NAMALWA (cell line): ENCODE results near the gene ALPG.
"Not testable (repeated sequence)": the region's sequence is repeated elsewhere in the genome, so short reads cannot be mapped to it uniquely, and the experiment has no call there.

ENCODE experiments used
- DNase-seq: peaks from one replicate; pipeline ENCODE4 v3.0.0-alpha.2; 2015; ENCODE audit warnings: low spot score

ALPG gene

DNA sequence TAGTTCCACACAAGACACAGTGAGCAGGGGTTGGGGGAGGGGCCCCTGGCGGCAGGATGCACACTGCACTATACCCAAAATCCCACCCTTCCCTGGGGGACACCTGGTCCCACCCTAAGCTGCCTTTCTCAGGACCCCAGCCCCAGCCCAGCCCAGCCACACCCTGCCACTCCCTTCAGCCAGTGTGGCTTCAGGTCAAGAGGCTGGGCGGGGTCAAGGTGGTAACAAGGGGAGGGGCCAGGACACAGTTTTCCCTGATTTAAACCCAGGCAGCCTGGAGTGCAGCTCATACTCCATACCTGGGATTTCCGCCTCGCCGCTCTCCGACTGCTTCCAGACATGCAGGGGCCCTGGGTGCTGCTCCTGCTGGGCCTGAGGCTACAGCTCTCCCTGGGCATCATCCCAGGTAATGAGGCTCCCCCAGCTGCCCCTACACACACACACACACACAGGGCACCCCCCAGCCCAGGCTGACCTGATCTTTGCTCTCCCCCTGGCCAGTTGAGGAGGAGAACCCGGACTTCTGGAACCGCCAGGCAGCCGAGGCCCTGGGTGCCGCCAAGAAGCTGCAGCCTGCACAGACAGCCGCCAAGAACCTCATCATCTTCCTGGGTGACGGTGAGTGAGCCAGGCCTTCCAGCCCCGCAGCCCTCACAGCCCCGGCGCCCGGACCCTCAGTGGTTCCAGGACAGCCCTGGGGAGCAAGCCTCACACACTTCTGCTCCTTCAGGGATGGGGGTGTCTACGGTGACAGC is at the start of gene ALPG:
TSS of gene ALPG (plus strand) at position 289 of the 755 bp plus-strand sequence. CDS start at position 340, 51 bp downstream.
- DNase-seq = no peak

DNA sequence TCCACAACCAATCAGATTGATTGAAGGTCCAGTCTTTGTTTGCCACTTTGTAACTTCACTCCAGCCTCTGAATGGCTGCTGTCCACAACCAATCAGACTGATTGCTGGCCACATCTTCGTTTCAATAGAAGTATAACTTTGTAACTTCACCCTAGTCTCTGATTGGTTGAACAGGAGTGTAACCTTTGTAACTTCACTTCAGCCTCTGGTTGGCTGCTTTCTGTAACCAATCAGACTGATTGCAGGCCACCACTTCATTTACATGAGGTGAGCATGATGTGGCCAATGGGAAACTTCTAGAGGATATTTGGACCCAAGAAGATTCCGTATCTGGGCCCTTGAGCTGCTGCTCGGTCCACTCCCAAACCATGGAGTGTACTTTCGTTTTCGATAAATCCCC is 45.0 kb upstream of the ALPG start:
- DNase-seq = no peak

DNA sequence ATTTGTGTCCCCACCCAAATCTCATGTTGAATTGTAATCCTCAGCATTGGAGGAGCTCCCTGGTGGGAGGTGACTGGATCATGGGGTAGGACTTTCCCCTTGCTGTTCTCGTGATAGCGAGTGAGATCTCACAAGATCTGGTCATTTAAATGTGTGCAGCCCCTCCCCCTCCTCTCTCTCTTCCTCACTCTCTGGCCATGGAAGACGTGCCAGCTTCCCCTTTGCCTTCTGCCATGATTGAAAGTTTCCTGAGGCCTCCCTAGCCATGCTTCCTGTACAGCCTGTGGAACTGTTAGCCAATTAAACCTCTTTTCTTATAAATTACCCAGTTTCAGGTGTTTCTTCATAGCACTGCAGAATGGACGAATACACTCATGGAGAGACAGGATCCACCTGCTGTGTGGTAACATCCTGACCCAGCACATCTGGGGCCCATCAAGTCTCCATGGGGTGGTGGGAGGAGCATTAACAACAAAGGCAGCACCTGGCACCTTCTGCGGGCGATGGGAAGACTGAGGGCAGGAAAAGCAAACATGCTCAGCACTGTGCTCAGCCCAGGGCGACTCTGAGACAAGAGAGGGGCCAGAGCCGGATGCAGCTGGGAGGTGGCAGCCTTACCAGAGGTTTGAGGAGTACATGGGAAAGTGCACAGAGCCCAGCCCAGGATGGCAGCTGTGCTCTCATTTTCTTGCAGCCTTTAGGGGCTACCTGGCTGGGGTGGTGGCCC is 44.3 kb upstream of the ALPG start:
- DNase-seq = no peak

DNA sequence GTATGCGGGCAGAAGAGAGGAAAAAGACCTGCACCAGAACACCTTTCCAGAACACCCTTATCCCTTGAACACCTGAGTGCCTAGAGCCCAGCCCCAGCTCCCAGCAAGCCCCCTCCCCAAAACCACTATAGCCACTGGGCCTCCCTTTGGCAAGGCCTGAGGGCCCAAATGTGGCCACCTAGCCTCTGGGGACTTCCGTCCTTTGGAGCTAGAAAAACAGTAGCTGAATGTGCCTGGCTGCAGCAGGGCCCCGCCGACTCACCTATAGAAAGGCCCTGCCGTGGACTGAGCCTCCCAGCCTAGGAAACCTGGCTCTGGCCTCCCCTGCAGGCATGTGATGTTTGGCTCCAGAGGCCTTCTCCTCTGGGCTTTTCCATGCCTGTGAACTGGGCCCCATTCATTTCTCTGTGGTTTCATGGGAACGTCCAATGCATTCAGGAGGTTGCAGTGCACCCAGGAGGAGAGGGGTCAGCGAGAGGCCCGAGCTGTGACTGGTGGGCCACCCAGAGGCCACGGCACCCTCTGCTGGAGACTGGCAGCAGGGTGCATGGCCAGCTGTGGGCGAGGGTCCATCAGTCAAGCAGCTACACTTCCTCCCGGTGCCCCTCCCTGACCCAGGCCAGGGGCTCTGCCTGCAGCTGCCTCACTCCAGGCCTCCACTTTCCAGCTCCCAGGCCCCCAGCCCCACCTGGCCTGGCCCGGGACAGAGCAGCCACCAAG is 43.4 kb upstream of the ALPG start:
- DNase-seq = not testable (repeated sequence)

DNA sequence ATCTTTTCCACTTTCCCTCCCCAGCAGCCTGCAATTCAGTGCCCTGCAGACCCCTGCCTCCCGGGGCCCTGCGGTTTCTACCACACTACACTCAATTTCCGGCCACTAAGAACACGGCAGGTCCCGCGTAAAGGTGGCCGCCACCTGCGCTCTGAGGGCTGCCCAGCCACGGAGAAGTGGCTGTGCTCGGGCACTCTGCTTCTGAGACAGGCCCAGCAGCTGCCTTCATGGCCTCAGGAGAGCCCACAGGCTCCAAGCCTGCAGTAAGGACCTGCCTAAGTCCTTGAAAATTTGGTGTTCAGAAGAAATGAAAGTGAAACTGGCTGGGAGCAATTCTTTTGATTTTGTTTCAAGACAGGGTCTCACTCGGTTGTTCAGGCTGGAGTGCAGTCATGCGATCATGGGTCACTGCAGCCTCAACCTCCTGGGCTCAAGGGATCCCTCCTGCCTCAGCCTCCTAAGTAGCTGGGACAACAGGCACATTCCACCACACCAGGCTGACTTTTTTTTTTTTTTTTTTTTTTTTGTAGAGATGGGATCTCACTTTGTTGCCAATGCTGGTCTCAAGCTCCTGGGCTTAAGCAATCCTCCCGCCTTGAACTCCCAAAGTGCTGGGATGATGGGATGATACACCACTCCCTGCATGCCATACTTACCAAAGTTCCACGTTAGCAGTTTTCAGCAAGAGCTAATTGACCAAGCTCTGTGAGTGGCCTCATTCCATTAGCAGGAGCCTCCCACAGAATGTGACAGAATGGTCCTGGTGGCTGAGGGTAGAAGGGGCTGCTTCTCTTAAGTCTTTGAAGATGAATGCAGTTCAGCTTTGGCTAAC is 42.6 kb upstream of the ALPG start:
- peak; percentile 77 for DNase-seq

DNA sequence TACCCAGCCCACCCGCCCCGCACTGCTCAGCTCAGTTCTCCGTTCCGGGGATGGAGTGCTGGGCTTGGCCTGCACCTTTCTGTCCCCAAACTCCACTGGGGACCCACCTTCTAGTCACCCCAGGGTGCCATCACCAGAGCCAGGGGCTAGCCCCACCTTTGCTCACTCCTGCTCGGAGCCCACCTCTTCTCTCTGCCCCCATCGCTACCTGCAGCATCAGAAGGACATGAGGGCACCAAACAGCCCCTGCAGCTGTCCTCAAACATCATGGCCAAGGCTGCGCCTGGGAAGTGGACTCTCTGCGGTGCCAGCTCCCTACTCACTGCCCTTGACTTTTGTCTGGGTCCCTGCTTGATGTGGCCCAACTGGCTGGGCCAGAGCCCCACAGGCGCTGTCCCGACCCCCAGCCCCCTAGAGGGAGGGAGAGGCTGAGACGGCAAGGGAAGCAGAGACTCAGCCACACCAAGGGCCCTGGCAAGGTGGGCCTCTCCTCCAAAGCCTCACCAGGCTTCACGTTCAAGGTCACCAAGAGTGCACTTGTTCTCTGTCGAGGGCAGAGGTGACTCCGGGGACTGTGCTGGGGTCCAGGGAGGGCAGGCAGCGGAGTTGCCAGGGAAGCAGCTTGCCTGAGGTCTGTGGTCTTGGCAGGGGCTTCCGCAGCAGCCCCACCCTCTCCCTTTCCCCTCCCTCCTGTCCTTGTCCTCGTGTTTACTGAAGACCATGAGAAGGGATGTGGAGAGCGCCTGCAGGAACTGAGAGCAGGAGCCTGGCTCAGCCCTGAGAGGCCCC is 41.6 kb upstream of the ALPG start:
- not testable (repeated sequence) for DNase-seq

DNA sequence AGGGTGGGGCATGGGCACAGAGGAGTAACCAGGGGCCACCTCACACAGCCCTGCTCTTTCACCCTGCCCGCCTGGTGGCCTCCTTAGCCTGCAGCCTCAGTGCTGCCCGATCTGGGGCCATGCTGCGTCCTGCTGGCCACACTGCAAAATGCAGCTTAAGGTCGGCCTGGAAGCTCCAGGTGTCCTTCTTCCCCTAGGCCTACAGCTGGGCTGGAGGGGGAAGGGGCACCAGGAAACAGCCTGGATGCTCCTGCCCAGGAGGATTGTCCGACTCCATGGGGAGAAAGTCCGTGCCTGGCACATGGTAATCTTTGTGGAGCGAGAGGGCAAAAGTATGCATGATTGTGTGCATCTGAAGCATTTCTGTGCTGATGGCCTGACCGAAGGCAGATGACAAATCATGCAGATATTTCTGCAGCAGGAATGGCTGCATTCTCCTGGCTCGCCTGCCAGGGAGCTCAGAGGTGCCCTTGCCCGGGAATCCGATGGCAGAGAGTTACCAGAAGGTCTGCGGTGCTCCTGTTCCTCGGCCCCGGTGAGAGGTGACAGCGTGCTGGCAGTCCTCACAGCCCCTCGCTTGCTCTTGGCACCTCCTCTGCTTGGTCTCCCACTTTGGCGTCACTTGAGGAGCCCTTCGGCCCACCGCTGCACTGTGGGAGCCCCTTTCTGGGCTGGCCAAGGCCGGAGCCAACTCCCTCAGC is 40.9 kb upstream of the ALPG start:
- peak; percentile 49 for DNase-seq

DNA sequence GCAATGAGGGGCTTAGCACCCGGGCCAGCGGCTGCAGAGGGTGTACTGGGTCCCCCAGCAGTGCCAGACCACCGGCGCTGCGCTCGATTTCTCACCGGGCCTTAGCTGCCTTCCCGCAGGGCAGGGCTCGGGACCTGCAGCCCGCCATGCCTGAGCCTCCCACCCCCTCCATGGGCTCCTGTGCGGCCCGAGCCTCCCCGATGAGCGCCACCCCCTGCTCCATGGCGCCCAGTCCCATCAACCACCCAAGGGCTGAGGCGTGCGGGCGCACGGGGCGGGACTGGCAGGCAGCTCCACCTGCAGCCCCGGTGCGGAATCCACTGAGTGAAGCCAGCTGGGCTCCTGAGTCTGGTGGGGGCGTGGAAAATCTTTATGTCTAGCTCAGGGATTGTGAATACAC is 40.2 kb upstream of the ALPG start:
- not testable (repeated sequence) for DNase-seq

DNA sequence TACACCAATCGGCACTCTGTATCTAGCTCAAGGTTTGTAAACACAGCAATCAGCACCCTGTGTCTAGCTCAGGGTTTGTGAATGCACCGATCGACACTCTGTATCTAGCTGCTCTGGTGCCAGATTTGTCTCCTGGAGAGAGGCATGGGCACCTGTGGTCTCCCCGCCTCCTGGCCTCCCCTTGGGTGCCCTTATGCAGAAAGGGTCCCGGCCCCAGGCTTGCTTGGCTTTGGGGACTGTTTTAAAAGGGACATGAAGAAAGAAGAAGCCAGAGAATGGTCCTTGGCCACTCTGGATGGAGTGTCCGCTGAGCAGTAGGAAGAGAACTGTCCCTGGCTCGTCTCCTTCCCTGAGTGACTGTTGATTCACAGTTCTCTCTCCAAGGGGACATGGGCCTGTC is 39.6 kb upstream of the ALPG start:
- DNase-seq = no peak

DNA sequence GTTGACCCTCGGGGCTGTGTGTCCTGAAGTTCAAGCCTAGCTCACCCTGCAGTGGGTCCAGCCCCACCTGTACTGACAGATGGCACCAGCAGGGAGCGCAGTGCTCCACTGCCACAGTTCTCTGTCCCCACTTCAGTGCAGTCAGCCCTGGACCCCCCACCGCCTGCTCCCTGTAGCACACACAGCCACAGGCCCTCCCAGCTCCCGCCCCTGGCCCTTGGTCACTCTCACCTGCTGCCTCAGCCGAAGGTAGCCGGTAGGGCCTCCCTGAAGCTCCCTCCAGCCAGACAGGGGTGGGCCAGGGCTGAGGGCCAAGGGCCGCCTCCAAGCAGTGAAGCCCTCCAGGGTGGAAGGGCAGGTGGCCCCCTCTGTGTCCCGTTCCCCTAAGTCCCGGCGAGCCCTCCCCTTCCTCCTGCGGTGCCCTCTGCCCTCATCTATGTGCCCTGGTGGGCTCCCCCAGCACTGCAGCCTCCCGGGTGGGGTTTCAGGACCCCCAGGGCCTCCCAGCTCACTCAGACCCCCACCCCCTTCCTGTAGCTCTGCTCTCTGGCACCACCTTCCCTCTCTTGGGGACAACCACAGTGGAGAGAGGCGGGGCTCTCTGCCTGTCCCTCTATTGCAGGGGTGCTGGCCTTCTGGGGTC is 38.9 kb upstream of the ALPG start:
- peak; percentile 56 for DNase-seq

DNA sequence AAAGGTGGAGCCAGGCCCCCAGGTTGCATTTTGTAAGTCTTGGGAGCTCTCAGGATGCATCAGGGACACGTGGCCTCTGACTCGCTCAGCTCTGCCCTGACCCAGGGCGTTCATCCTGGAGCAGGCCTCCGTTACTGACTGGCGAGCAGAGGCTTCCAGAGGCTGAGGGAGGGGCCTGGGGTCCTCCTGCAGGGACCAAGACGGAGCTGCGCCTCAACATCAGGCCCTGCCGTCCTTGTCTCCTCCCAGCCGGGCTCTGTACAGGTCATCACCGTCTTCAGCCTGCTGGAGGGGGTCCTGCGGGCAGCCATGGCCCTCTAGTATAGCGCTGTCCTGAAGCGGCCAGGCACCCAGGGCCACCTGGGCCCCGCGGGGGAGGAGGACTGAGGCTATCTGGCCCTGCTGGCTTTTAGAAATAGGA is 38.3 kb upstream of the ALPG start:
- DNase-seq = no peak

DNA sequence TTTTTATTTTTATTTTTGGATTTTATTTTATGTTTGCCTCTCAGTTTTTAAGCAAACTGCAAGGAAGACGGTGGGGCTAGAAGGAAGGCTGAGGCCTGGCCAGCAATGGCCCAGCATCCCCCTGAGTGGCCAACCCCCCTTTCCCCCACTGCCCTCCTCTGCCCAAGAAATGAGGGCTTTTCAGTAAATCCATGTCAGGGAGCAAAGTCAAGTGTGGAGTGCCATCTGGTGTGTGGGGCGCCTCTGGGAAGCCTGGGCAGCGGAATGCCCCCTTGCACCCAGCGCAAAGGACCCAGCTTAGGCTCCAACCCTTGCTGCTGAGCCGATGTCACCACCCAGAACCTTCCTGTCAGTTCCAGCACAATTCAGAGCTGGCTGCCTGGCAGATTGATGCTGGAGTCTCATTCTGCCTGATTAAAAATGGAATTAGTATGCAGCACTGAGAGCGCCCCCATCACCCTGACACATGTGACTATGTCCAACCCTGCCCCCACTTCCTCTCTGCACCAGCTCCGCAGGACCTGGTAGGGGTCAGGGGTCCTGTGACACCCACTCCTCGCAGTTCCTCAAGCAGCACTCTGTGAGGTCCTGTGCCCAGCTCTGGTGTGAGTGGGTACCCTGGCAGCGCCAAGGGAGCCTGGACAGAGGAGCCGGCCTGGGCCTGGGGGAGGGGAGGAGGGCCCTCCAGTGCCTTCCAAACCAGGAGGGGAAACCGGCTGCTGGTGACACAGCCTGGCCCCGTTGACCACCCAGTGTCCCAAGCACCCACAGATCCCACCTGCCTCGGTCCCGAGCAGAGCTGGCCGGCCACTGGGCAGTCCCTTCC is 37.3 kb upstream of the ALPG start:
- DNase-seq = no peak

DNA sequence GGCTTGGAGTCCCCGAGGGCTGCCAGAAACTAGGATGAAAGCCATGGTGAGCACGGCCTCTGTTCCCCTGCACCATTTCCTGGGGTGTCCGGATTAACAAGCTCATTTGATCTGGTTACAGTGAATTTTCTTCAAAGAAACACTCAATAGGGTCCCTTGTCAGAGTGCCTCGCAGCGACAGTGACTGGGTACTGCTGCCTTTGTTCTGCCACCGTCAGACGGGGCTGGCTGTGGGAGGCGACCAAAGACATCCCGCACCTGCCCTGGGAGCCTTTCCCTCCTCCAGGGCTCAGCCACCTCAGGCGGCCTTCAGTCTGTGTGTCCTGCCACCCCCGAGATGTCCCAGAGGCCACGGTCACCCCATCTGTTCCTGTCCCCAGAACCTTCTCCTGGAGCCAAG is 36.6 kb upstream of the ALPG start:
- not testable (repeated sequence) for DNase-seq

DNA sequence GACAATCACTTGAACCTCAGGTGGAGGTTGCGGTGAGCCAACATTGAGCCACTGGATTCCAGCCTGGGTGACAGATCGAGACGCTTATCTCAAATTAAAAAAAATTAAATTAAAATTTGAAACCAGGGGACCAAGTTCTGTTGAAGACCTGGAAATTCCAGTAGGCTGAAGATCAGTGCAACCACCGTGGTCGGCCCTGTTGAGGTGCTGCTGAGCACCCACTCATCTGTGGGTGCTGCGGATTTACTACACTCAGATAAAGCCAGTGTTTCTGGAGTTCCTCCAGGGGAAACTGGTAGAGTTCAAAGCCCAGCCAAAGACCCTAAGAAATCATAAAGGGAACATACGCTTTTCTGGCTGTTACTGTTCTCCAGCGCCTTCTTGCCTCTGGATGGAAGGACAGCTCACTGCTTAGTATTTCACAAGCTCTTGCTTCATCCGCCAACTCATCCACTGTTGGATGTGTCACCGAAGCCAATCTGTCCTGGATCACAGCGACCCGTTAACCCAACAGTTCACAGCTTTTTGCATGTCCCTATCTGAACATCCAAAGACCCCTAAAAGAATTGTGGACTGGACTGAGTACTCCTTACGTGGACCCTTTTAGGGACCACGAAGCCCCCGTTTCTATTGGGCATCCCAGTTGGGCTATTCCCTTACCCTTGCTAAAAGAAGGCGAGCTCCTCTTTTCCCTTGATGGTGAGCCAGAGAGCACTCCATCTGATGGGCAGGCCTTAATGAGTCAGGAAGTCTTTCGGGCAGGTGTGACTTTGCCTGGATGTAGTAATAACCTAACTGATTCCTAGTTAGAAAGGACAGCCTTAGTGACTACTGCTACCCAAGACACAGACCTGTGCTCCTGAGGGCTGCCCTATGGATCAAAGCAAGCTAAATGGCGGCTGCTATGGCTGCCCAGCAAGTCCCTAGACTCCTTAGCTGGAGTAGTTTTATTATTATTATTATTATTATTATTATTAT is 34.1 kb upstream of the ALPG start:
- no peak for DNase-seq

DNA sequence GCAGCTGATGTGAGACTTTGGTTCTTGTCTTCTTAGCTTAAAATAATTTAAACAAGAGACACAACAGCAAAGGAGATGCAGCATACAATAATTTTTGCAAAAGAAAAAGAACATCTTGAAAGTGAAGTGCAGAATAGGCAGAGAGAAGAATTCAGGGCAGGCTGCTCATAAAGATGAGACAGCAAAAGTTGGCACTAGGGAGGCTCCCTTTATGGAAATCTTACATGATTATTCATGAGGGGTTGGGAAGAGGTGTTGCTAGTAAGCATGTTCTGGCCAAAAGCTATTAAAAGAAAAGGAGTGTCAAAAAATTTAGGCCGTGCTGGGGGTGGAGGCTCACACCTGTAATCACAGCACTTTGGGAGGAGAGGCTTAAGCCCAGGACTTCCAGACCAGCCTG is 32.3 kb upstream of the ALPG start:
- no peak for DNase-seq

DNA sequence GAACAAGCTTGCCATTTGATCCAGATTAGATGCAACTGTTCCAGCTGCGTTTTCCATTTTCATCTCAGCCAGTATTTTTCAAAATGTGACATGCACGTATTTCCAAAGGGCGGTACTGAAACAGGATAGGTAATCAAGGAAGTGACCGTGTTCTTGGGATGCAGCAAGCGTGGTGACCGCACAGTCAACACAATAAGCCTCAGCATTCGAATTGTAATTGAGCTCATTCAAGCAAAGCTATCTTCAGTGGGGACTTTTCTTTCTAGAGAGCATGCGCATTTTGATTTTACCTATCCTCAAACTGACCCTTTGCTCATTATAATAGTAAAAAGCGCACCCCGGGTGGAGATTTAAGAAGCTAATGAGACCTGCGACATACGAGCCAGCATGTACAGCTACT is 31.5 kb upstream of the ALPG start:
- DNase-seq = no peak

DNA sequence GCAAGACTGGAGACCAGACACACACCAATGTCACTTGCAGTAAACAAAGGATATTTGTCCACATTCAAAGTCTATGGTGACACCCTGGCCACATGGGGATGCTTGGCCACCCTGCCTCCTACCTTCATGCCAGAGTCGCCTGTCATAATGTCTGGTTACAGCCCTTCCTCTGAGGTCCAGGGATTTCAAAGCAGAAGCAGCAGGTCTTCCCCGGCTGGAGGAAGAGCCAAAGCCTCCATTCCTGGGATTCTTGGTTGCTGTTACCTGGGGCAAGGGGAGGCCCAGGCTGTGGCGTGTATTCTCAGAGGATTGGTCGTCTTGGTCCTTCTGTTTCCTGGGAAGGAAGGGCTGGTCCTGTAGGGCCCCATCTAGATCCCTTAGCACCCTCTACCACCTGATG is 30.4 kb upstream of the ALPG start:
- no peak for DNase-seq

DNA sequence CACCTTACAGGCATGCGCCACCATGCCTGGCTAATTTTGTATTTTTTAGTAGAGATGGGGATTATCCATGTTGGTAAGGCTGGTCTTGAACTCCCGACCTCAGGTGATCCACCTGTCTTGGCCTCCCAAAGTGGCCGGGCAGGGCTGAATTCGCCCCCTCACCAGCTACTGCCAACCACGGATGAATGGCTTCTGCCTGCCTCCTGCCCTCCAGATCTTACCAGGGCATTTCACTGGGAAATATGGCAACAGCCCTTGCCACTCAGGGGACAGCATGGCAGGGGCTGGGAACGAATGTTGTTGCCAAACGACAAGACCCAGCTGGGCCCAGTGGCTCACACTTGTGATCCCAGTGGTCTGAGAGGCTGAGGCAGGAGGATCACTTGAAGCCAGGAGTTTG is 29.9 kb upstream of the ALPG start:
- DNase-seq = no peak
